ENCODE data around the gene MUL1. TPM values are rescaled to one million over a fixed set of nuclear protein-coding genes. Genes with fewer than 3 reads are reported as not detected.

The MUL1 gene
- total RNA-seq, 1 experiment from 2014 or later: 25.5 TPM

- DNase-seq (ENCODE audit: low read depth, low spot score): no peak
- in situ Hi-C loops (cut with HindIII; ENCODE audit: low pct_unique_long_range_greater_than_20kb, low sequenced_read_pairs): no loop called here
Measured at GRCh38 chr1:20449735-20450311, 58.1 kb downstream of the MUL1 start.

Other genes with a start within 250 kb of the MUL1 start
- not detected in 2 replicates for gene VWA5B1, start 217.3 kb downstream of the MUL1 start, total RNA-seq (2014; rRNA removed; shearing (Covaris generic))
- 1.2 and 1.7 TPM in 2 replicates for gene CAMK2N1, start 21.9 kb downstream of the MUL1 start, total RNA-seq (2014; rRNA removed; shearing (Covaris generic))
- not detected in 2 replicates for gene FAM43B, start 44.4 kb upstream of the MUL1 start, total RNA-seq (2014; rRNA removed; shearing (Covaris generic))
- not detected in 2 replicates for gene CDA, start 80.9 kb upstream of the MUL1 start, total RNA-seq (2014; rRNA removed; shearing (Covaris generic))
- gene PINK1, start 125.3 kb upstream of the MUL1 start, total RNA-seq (2014; rRNA removed; shearing (Covaris generic)): 27.2 and 28.4 TPM in 2 replicates
- gene DDOST, start 153.2 kb upstream of the MUL1 start, total RNA-seq (2014; rRNA removed; shearing (Covaris generic)): 453 and 482 TPM in 2 replicates
- 0.16 TPM in 1 of 2 replicates, not detected in the other for gene KIF17, start 209.9 kb upstream of the MUL1 start, total RNA-seq (2014; rRNA removed; shearing (Covaris generic))
- gene SH2D5, start 224.6 kb upstream of the MUL1 start, total RNA-seq (2014; rRNA removed; shearing (Covaris generic)): 3.4 and 3.7 TPM in 2 replicates